Gastroesophageal sphincter (tissue), 3 donors: Measurements from ENCODE around the gene RNF144A.

ENCODE experiments used
- CTCF ChIP-seq, 4 experiments: fragments of 200-600 bp in 2 of 4; fragments of 450-650 bp in 2 of 4; sonication (generic) in 1 of 4; IDR thresholded peaks; one replicate each; pipeline ENCODE4 v1.5.1; 2017 to 2019; ENCODE audit warnings: antibody characterized with exemption in 4 of 4, mild to moderate bottlenecking in 2 of 4, moderate library complexity in 2 of 4
- EP300 ChIP-seq: sonication (generic); formaldehyde crosslinking; IDR thresholded peaks from one replicate; pipeline ENCODE4 v1.6.1; 2017; ENCODE audit warnings: antibody characterized with exemption, mild to moderate bottlenecking
- POLR2A ChIP-seq, 2 donors: fragments of 450-650 bp; IDR thresholded peaks; one replicate each; pipeline ENCODE4 v1.6.1; 2017; ENCODE audit warnings: antibody characterized with exemption in 2 of 2, mild to moderate bottlenecking in 2 of 2, moderate library complexity in 1 of 2
- POLR2AphosphoS5 ChIP-seq: sonication (generic); formaldehyde crosslinking; IDR thresholded peaks from one replicate; pipeline ENCODE4 v1.6.1; 2017; ENCODE audit warnings: antibody characterized with exemption

DNA sequence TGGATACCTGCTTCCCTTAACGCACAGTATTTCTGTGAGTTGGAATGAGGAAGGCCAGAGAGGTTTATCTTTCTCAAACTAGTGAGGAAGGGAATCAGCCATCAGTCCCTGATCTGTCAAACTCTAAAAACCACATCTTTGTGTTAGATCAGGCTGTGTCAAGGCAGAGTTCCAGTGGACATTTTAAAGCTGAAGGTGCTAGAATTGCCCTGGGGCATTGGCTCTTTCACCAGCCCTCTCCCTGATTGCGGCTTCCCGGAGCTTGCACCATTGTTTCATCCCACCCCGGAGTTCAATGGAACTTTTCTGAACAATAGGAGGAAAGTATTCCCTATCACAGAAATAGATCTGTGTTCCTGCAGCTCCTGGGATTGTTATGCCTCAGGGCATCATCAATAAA lies 110.2 kb downstream of the RNF144A start:
- TF ChIP-seq CTCF (IDR thresholded peaks at IDR 0.05) (no peak), EP300 (no peak), POLR2A (IDR thresholded peaks at IDR 0.05) (no peak), POLR2AphosphoS5 (no peak)
